ENCODE measurements around the gene TEX13B. TPM values are rescaled to one million over a fixed set of nuclear protein-coding genes. Genes with fewer than 3 reads are reported as not detected.
"Not testable (repeated sequence)": the region's sequence is repeated elsewhere in the genome, so short reads cannot be mapped to it uniquely, and the experiment has no call there.

The TEX13B gene, protein sequence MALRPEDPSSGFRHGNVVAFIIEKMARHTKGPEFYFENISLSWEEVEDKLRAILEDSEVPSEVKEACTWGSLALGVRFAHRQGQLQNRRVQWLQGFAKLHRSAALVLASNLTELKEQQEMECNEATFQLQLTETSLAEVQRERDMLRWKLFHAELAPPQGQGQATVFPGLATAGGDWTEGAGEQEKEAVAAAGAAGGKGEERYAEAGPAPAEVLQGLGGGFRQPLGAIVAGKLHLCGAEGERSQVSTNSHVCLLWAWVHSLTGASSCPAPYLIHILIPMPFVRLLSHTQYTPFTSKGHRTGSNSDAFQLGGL
- not detected for total RNA-seq

DNA sequence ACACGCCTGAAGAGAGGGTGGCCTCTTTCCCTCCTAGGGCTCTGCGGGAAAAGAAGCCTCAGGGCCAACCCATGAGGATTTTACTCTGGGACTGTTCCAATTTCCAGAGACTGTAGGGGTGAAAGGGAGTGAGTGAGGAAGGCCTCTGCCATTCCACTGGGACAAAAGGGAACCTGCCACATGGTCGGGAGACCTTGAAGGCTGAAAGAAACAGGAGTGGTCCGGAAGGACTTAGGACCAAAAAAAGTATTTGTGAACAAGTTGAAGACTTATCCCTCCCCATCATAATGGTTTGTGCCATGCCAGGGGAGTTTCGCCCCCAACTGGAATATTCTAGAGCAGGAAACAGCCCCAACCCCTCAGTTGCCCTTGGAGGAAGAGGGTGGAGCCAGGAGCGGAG is at the start of gene TEX13B:
TEX13B (minus strand) TSS at position 15 of the 400 bp plus-strand sequence. CDS start 243 bp downstream, outside the sequence.
- no peak for DNase-seq (ENCODE audit: low read depth in 2 of 3, low spot score in 2 of 3)

DNA sequence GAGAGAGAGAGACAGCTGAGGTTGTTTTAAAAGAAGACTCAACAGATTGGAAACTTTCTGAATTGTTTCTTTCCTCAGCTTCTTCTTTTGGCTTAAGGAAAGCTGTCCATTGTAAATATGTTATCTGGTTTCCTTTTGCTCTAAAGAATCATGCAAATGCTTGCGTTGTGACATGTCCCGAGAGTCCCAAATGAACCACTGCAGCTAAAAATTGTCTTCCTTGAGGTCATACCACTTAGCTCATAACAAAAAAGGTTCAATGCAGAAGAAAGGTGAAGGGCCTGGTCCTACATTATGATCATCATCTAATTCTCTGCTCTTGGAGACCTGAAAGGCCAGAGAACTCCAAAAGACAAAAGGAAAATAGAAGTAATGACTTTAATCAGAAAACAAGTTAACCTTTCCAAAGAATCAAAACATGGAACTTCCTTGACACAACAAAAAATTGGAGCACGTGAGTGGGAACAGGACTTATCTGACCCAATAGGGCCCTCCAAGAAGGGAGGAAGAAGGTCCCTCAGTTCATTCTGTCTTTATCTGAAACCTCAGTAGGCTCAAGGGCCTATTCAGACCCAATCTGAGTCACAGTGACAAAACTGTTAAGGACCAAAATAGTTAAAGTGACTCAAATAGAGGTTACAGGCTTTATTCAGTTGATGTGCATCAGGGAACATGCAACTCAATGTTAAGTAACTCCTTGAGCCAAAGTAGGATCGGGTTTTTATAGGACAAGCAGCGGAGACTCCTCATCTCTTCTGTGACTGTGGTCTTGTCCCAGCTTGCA is 48.0 kb upstream of the TEX13B start:
- DNase-seq (ENCODE audit: low read depth in 2 of 3, low spot score in 2 of 3) = no peak

DNA sequence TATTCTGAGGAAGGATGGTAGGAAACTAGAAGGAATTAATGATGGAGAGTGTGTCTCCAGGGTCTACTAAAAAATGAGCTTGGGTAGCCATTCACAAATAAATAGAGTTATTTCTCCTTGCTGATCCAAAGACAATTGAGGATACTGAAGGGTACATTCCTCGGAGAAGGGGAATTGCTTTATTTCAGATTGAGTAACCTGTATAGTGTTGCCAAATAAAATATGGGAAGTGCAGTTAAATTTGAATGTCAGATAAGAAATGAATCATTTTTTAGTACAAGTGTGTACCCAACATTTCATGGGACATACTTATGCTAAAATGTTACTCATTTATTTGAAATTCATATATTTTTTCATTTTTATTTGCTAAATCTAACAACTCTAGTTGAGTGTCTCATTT is 46.7 kb upstream of the TEX13B start:
- DNase-seq (ENCODE audit: low read depth in 2 of 3, low spot score in 2 of 3) = no peak

DNA sequence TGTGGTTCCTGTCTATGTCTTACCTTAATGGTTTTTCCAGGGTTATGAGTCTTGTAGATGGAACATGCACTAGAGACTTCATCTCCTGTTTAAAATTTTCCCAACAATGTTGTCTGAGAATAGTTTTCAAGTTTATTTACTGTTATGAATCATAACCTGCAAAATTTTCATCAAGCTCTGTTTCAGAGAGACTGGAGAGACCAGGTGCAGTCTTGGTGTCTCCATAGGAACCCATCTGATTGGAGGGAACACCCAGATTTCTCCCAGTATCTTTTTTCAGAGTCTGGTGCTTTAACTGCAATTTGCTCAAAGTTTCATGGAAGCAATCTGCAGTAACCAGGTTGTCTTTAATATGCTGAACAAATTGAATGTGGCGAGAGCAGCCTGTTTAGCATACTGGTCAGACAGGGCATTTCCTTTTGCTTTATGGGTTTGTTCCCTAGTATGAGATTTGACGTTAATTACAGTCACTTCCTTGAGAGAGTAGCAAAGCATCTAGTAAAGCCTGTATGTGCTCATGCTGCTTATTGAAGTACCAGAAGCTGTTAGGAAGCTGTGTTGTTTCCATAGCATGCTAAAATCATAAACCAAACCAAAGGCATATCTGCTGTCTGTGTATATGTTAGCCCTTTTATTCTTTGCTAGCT is 43.9 kb upstream of the TEX13B start:
- no peak for DNase-seq (ENCODE audit: low read depth in 2 of 3, low spot score in 2 of 3)

DNA sequence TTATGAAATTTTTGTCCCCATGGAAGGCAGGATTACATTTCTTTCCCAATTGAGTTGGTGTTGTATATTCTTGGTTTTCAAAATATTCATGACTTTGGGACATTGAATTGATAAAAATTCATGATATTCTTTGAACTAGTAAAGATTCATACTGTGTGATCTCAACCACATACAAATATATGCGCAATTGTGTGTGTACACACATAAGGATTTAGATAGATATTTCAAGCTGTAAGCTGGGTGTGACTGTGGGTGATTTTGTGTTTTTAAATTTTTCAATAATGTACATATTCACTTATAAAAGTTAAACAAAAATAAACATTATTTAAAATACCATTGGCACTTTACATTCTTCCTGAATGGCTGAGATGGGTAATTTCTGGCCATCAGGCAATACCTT is 43.2 kb upstream of the TEX13B start:
- no peak for DNase-seq (ENCODE audit: low read depth in 2 of 3, low spot score in 2 of 3)

DNA sequence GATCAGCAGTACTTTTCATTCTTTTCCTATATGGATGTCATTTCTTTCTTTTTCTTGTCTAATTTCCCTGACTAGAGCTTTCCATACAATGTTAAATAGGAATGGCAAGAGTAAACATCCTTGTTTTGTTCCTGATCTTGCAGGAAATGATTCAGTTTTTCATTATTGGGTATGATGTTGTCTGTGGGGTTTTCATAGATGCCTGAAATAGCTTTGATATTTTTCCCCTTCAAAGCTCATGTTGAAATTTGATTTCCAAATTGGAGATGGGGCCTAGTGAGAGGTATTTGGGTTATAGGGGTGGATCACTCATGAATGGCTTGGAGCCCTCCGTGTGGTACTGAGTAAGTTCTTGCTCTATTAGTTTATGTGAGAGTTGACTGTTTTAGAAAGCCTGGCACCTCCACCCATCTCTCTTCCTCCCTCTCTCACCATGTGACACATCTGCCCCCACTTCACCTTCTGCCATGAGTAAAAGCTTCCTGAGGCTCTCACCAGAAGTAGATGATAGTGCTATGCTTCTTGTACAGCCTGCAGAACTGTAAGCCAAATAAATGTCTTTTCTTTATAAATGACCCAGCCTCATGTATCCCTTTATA is 40.4 kb upstream of the TEX13B start:
- DNase-seq (ENCODE audit: low read depth in 2 of 3, low spot score in 2 of 3) = no peak

DNA sequence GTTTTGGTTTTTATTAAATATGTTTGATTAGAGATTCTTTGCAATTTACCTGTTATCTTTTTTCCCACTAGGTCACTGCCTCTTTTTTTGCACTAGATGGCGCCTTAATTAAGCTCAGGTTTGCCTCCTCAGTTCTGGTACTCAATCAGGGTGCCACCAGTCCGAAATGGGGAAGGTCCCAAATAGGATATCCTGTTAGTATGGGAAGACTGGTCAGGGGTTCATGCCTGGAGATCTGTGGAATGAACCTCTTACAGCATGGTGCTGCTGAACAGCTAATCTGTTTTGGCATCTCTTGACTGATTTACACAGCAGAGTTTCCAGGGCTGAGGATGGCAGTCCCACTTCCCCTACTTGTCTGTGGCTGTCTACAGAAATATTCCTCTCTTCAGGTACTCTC is 38.5 kb upstream of the TEX13B start:
- peak in 1 of 3 donors; percentile 9 for DNase-seq (ENCODE audit: low read depth in 2 of 3, low spot score in 2 of 3)

DNA sequence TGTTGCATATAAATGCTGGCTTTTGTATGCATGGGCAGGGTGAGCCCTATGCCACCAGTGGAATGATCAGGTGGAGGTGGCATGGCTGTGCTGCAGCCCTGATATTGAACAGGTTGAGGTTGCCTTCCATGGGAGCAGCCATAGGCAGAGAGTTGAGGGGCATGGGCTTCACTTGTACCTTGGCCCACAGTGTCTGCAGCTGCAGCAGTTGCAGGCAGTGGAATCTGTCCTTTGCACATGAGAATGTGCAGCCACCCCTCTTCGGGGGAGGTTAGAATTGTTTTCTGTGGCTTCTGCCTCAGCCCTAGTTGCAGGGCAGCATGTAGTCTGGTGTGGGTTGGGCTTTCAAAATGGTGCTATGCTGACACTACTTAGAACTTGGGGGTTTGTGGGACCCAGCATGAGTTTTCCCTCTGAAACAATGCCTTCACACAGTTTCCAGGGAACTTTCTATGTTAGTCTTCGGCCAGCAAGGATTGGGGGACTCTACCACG is 37.3 kb upstream of the TEX13B start:
- no peak for DNase-seq (ENCODE audit: low read depth in 2 of 3, low spot score in 2 of 3)

DNA sequence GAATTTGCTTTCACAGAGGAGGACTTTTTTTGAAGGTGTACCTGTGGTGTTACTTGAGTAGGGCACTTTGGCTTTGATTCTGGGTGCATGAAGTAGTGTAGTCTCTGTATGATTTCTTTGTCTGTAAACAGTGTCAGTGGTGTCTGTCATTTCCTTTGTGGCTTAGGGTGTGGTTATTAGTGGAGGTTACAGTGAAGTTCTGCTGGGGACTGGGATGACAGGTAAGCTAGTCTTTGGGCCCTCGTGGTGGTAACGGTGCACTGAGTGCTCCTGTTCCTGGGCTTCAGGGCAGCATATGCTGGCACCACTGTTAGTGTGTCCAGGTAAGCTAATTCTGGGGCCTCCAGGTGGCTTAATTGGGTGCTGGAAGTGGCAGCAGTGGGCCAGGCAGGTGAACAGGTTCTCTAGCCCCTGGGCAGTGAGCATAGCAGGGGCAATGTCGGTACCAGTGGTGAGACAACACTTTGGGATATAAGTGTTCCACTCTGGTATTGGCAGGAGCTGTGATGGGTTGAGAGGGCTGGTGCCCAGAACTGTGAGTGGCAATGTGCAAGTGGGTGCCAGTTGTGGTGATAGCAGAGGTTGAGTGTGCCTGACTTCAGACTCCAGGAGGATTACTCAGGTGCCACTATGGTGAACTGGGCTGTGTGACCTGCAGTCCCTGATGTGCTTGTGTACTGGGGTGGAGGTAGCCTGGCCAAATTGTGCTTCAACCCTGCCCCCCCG is 36.6 kb upstream of the TEX13B start:
- peak in 1 of 3 donors; percentile 38 for DNase-seq (ENCODE audit: low read depth in 2 of 3, low spot score in 2 of 3)

DNA sequence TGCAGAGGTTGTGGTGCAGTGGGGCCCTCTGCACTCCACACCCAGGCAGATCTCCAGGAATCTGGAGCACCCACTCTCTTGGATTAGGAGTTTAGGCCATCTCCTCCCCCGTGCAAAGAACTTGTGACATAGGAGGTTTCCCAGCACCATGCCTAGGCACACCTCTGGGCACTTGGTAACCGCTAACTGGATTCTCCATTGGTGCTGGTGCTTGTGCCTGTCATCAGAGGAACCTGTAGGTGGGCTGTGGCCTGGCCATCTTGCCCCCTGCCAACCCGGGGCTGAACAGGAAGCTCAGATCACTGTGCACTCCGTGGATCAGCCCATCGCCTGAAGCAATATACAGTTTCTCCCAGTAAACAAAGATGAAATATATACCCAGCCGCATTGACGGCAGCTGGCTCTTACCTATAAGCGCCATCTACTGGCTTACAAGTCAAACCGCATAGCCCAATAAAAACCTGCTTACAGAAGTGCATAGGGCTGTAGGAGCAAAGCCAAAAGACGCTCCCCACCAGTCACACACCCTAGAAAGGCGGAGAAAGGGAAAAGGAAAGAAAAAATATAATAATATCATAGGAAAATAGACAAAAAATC is 19.1 kb upstream of the TEX13B start:
- DNase-seq (ENCODE audit: low read depth in 2 of 3, low spot score in 2 of 3) = peak in 1 of 3 donors; percentile 45

DNA sequence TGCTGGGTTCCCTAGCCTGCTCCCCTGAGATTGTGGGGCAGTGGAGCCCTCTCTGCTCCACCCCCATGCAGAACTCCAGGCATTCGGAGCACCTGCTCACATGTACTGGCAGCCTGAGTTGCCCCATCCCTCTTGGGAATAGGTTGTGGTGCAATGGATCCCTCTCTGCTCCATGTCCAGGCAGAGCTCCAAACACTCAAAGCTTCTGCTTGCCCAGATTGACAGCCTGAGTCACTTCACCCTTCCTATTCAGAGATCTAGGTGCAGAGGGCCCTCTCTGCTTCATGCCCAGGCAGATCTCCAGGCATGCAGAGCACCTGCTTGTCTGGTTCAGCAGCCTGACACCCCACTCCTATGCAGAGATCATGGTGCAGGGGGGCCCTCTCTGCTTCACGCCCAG is 18.6 kb upstream of the TEX13B start:
- DNase-seq (ENCODE audit: low read depth in 2 of 3, low spot score in 2 of 3) = no peak

DNA sequence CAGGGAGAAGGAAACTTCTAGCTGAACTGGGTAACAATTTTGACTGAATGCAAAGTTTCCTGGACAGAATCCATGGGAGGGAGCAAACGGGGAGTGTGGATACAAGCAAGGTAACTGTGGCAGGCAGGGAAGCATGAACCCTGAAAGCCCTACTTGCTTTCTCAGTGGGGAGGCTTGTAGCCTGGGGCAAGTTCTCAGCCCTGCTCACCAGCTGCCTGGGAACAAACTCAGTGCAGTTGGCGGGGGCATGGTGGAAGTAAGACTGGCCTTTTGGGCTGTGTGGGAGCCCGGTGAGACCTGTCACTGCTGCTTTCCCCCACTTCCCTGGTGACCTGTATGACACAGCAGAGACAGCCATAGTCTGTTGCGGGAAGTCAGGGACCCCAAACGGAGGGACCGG is 14.0 kb upstream of the TEX13B start:
- no peak for DNase-seq (ENCODE audit: low read depth in 2 of 3, low spot score in 2 of 3)

DNA sequence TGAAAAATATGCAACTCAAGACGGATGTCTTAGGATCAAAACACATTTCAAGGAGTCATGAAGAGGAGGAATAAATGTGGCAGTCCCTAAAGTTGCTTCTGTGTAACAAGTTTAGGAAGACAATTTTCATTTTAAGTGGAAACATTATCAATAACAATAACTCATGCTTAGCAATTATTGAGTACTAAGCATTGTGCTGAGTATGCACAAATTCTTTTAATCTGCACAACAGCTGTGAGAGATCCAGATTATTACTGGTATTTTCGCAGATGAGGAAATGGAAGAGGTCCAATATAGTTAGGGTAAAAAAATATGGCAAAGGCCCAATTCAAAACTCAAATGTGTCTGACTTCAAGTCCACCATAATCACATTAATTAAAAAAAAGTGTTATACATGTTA is 2.9 kb upstream of the TEX13B start:
- DNase-seq (ENCODE audit: low read depth in 2 of 3, low spot score in 2 of 3) = no peak

DNA sequence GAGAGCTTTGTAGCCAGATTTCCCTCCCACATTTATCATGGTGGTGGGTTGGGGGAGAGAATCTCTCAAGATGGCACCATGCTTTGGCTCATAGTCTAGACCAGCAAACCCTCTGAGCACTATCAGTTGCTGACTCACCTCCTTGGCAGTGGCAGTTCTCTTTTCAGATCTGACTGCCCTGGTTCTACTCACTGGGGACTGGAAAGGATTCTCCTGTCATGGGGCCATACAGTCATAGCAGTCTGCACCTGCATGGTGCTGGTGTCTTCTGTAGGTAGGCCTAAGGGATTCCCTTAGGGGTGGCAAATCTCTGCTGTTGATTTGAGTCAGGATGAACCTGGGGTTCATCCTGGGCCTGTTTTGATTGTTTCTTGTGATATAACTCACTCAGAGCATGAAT is 2.6 kb downstream of the TEX13B start:
- no peak for DNase-seq (ENCODE audit: low read depth in 2 of 3, low spot score in 2 of 3)

DNA sequence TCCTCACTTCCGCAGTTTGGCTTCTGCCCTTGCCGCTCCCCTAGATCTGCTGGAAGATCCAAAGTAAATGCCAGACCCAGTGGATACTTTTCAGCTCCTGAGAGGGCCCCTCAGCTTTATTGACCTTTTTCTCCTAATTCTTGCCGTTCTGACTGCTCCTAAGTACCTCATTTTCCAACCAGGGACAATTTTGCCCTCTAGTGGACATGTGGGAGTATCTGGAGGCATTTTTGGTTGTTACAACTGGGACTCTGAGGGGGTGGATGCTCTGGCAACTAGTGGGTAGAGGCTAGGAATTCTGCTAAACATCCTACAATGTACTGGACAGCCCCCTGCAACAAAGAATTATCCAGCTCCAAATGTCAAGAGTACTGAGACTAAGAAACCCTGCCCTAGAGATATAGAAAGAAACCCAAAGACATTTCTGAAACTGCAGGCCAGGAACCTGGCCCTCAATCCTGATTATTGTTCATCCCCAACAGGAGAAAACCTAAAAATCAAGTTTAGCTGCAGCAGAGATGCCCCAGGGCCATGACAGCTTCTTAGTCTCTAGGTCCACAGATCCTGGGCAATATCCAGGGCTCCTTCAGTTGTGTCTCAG is 3.4 kb downstream of the TEX13B start:
- DNase-seq (ENCODE audit: low read depth in 2 of 3, low spot score in 2 of 3) = peak in 2 of 3 donors; percentile 6 to 43

DNA sequence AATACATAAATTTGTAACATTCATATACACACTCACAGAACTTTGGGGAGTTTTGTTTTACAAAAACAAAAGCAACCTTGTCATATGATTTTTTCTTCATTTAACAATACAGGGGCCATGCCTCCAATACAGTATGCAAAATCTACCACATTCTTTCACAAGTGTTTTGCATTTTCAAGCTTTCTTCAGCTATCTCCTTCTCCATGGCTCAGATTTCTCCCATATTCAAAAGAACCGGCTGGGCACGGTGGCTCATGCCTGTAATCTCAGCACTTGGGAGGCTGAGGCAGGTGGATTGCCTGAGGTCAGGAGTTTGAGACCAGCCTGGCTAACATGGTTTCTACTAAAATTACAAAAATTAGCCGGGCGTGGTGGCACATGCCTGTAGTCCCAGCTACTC is 4.1 kb downstream of the TEX13B start:
- no peak for DNase-seq (ENCODE audit: low read depth in 2 of 3, low spot score in 2 of 3)

DNA sequence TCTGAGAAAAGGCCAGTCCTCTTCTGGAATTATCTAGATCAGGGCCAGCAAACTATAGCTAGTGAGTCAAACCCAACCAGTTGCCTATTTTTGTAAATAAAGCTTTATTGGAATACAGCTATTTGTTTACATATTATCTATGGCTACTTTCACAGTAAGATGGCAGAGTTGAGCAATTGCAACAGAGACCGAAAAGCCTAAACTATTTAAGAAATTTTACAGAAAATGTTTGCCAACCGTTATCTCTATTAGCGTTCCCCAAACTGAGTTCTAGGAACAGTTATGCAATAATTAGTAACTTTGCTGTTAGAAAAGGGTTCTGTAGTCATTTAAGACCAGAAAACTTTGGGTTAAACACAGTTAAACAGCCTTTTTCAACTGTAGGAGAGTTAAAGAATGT is 10.5 kb downstream of the TEX13B start:
- DNase-seq (ENCODE audit: low read depth in 2 of 3, low spot score in 2 of 3) = no peak

DNA sequence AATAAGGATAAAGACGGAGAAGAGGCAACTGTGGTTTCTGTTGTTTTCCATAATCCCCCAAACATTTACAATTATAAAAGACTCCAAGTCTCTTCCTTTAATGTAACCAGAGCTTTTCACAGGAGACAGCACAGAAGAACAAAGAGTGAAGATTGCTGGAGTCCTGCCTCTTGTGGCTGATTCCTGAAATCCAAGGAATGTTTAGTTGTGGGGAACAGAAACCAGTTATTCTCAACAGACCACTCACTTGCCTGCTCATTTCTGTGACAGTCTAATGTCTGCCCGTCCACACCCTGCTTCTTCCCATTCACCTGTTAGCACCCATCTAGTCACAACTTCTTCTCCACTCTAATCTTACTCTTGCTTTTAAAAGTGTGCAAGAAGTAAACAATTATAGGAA is 12.1 kb downstream of the TEX13B start:
- no peak for DNase-seq (ENCODE audit: low read depth in 2 of 3, low spot score in 2 of 3)

DNA sequence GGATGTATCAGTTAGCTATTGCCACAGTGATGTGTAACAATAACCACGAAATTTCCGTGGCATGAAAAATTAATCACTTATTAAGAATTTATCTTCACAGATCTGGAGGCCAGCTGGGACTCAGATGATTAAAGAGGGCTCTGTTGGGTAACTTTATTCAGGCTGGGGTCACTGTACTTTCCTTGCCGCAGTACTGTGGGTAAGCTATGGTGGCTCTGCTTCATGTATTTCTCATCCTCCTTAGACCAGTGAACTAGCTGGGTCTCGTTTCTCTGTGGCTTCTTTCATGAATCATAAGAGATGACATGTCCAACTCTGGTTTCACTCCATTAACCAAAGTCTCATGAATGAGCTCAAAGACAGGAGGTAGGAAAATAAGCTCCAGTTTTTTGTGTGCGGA is 13.5 kb downstream of the TEX13B start:
- DNase-seq (ENCODE audit: low read depth in 2 of 3, low spot score in 2 of 3) = no peak

DNA sequence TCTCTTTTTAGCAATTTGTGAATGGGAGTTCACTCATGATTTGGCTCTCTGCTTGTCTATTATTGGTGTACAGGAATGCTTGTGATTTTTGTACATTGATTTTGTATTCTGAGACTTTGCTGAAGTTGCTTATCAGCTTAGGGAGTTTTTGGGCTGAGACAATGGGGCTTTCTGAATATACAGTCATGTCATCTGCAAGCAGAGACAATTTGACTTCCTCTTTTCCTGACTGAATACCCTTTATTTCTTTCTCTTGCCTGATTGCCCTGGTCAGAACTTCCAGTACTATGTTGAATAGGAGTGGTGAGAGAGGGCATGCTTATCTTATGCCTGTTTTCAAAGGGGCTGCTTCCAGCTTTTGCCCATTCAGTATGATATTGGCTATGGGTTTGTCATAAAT is 26.8 kb downstream of the TEX13B start:
- DNase-seq (ENCODE audit: low read depth in 2 of 3, low spot score in 2 of 3) = not testable (repeated sequence)
